BLaER1 treated with 17β-estradiol and CSF1 and Interleukin-3, amounts not matched to agents 10 nM and 100 nM (cell line): ENCODE data around the gene GRSF1.

Source experiments
- H3K27ac ChIP-seq, 11 experiments: shearing (Covaris generic); formaldehyde crosslinking; 2 replicates each; pipeline ENCODE4 v1.8.1; 2022
- H3K27me3 ChIP-seq, 11 experiments: shearing (Covaris generic); formaldehyde crosslinking; 2 replicates each; pipeline ENCODE4 v1.8.1; 2022
- H3K36me3 ChIP-seq, 11 experiments: shearing (Covaris generic); formaldehyde crosslinking; 2 replicates each; pipeline ENCODE4 v1.8.1; 2022
- H3K4me1 ChIP-seq, 10 experiments: shearing (Covaris generic); formaldehyde crosslinking; 2 replicates each; pipeline ENCODE4 v1.8.1; 2022
- H3K4me2 ChIP-seq, 11 experiments: shearing (Covaris generic); formaldehyde crosslinking; 2 replicates each; pipeline ENCODE4 v1.8.1; 2022
- H3K4me3 ChIP-seq, 10 experiments: shearing (Covaris generic); formaldehyde crosslinking; 2 replicates each; pipeline ENCODE4 v1.8.1; 2022
- H3K9ac ChIP-seq, 11 experiments: shearing (Covaris generic); formaldehyde crosslinking; 2 replicates each; pipeline ENCODE4 v1.8.1; 2022
- H3K9me3 ChIP-seq, 11 experiments: shearing (Covaris generic); formaldehyde crosslinking; replicated peaks in 1 of 11; 2 replicates each; pipeline ENCODE4 v1.8.1; 2022
- H4K20me1 ChIP-seq, 11 experiments: shearing (Covaris generic); formaldehyde crosslinking; 2 replicates each; pipeline ENCODE4 v1.8.1; 2022
- Cebpa-rat ChIP-seq, 11 experiments: shearing (Covaris generic); IDR thresholded peaks; 2 replicates each; pipeline ENCODE4 v1.8.1; 2022

Gene GRSF1

GRCh38 chr4:70818173-70818855, 21.4 kb downstream of the GRSF1 start:
- H3K27ac ChIP-seq = peak overlapping the region in 2 of 11 experiments; percentile 11 to 16; a peak in 1 of 22 replicates
- H3K9me3 ChIP-seq = no peaks in the 10 kb centered on the region
- peaks cover 48 to 87% (median 64%) of the 10 kb centered on the region in 11 experiments for H3K36me3 ChIP-seq
- H3K9ac ChIP-seq = peak overlapping the region in 1 of 11 experiments; percentile 2; a peak in 1 of 22 replicates
- H4K20me1 ChIP-seq = peaks cover 10 to 93% (median 68%) of the 10 kb centered on the region in 11 experiments; a peak in 19 of 22 replicates
- no peaks in the 10 kb centered on the region for H3K27me3 ChIP-seq
- peak overlapping the region; percentile 20 to 72 (median 56) for H3K4me2 ChIP-seq
- no peak overlapping the region for H3K4me3 ChIP-seq
- no peak for TF ChIP-seq Cebpa-rat (IDR thresholded peaks at IDR 0.05)
- H3K4me1 ChIP-seq = peaks cover 22 to 37% (median 27%) of the 10 kb centered on the region in 10 experiments

DNA sequence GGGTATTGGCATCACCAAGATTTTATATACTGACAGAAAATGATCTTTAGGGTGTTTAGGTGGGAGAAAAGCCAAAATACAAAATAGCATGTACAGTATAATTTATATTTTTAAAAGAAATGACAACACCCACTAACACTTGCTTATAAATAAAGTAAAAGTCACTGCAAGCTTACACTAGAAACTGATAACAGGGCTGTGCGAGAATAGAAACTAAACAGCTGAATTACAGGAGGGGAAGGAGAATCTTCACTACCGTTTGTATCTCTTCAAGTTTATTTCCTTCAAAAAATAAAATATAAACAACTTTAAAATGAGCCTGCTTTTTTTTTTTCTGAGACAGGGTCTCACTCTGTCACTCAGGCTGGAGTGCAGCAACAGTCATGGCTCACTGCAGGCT, 22.8 kb downstream of the GRSF1 start:
- no peak overlapping the region for H3K27ac ChIP-seq
- TF ChIP-seq Cebpa-rat (IDR thresholded peaks at IDR 0.05) = no peak
- H3K4me3 ChIP-seq = no peak overlapping the region
- peaks cover 10 to 79% (median 54%) of the 10 kb centered on the region in 11 experiments; a peak in 19 of 22 replicates for H4K20me1 ChIP-seq
- no peaks in the 10 kb centered on the region for H3K27me3 ChIP-seq
- no peak overlapping the region for H3K4me2 ChIP-seq
- no peaks in the 10 kb centered on the region for H3K9me3 ChIP-seq
- H3K4me1 ChIP-seq = peaks cover 22 to 37% (median 27%) of the 10 kb centered on the region in 10 experiments
- no peak overlapping the region for H3K9ac ChIP-seq
- H3K36me3 ChIP-seq = peaks cover 33 to 73% (median 50%) of the 10 kb centered on the region in 11 experiments

- Histone ChIP-seq H3K9ac (no peak overlapping the region), H3K4me1 (peaks cover 22 to 34% (median 27%) of the 10 kb centered on the region in 10 experiments), H3K27me3 (no peaks in the 10 kb centered on the region), H3K4me3 (no peak overlapping the region), H3K9me3 (no peaks in the 10 kb centered on the region), H4K20me1 (peaks cover 10 to 64% (median 45%) of the 10 kb centered on the region in 11 experiments; a peak in 19 of 22 replicates), H3K4me2 (no peak overlapping the region), H3K27ac (no peak overlapping the region), H3K36me3 (peaks cover 18 to 57% (median 35%) of the 10 kb centered on the region in 11 experiments; a peak in 21 of 22 replicates)
- TF ChIP-seq Cebpa-rat (IDR thresholded peaks at IDR 0.05) = no peak
These were observed 24.3 kb downstream of the GRSF1 start for GRCh38 chr4:70815370-70815769.

- Histone ChIP-seq H3K4me3 (no peak overlapping the region), H3K36me3 (peaks cover 0 to 16% (median 0%) of the 10 kb centered on the region in 11 experiments; a peak in 5 of 22 replicates), H3K9me3 (no peaks in the 10 kb centered on the region), H3K4me2 (peak overlapping the region in 2 of 11 experiments; percentile 11 to 13; a peak in 2 of 22 replicates), H3K4me1 (peaks cover 0 to 12% (median 0%) of the 10 kb centered on the region in 10 experiments; a peak in 4 of 20 replicates), H3K27ac (no peak overlapping the region), H3K9ac (no peak overlapping the region), H4K20me1 (no peaks in the 10 kb centered on the region), H3K27me3 (no peaks in the 10 kb centered on the region)
- TF ChIP-seq Cebpa-rat (IDR thresholded peaks at IDR 0.05) = no peak
These were observed 31.5 kb downstream of the GRSF1 start for GRCh38 chr4:70808151-70808550.

DNA sequence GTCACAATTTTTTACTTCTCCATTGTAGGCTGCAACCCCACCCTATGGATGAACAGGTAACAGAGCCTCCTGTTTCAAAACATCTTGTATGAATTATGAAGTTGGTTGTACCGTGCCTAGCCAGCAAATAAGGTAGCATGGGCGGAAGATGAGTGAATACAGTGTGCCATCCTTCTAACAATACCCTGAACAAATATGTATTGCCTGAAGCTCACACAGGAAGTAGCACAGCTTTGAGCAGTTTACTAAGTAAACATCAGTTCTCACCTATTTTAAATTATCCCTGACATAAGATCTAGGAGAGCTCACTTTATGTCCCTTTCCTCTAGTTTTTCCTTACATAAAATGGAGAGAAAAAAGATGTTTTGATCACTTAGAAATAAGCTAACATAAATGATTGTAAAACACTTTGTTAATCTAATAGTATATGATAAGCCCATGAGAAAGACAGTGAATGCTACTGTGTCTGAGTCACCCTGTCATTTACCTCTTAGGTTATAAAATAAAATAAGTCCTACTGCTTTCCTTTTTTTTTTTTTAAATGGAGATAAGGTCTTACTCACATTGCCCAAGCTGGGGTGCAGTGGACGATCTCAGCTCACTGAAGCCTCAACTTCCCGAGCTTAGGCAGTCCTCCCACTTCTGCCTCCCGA, 36.6 kb downstream of the GRSF1 start:
- Histone ChIP-seq H3K4me1 (peaks cover 0 to 6% (median 0%) of the 10 kb centered on the region in 10 experiments; a peak in 4 of 20 replicates), H3K9me3 (no peaks in the 10 kb centered on the region), H3K4me2 (no peak overlapping the region), H3K27me3 (no peaks in the 10 kb centered on the region), H3K27ac (no peak overlapping the region), H4K20me1 (no peaks in the 10 kb centered on the region), H3K36me3 (peaks cover 0 to 21% (median 2%) of the 10 kb centered on the region in 11 experiments; a peak in 7 of 22 replicates), H3K4me3 (no peak overlapping the region), H3K9ac (no peak overlapping the region)
- no peak for TF ChIP-seq Cebpa-rat (IDR thresholded peaks at IDR 0.05)

DNA sequence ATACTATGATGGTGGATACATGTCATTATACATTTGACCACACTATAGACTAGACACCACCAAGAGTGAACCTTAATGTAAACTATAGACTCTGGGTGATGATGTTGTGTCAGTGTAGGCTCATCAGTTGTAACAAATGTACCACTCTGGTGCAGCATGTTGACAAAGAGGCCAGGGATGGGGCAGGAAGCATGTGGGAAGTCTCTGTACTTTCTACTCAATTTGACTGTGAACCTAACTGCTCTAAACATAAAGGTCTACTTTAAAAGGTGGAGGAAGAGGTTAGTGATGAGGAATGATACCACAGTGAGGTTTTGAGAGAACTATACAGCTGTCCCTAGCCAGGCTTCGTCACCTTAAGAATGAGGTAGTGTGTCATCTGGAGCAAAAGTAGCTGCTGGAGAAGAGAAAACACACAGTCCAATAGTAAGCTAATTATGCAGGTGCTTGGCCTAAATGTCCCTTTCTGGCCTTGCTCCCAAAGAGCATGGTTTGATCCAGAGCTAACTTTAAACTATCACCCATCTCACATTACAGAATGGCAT, 38.4 kb downstream of the GRSF1 start:
- H3K4me1 ChIP-seq = no peaks in the 10 kb centered on the region
- H3K27ac ChIP-seq = no peak overlapping the region
- no peaks in the 10 kb centered on the region for H4K20me1 ChIP-seq
- no peaks in the 10 kb centered on the region for H3K27me3 ChIP-seq
- no peak for TF ChIP-seq Cebpa-rat (IDR thresholded peaks at IDR 0.05)
- no peak overlapping the region for H3K4me3 ChIP-seq
- H3K4me2 ChIP-seq = no peak overlapping the region
- no peak overlapping the region for H3K9ac ChIP-seq
- peaks cover 6 to 27% (median 14%) of the 10 kb centered on the region in 11 experiments; a peak in 16 of 22 replicates for H3K36me3 ChIP-seq
- peaks cover 0 to under 1% (median 0%) of the 10 kb centered on the region in 11 experiments; a peak in 2 of 22 replicates for H3K9me3 ChIP-seq

- Histone ChIP-seq H3K4me3 (no peak overlapping the region), H3K27ac (no peak overlapping the region), H3K36me3 (peaks cover 29 to 87% (median 50%) of the 10 kb centered on the region in 11 experiments; a peak in 21 of 22 replicates)
These were observed 46.1 kb downstream of the GRSF1 start for GRCh38 chr4:70793626-70794025.

DNA sequence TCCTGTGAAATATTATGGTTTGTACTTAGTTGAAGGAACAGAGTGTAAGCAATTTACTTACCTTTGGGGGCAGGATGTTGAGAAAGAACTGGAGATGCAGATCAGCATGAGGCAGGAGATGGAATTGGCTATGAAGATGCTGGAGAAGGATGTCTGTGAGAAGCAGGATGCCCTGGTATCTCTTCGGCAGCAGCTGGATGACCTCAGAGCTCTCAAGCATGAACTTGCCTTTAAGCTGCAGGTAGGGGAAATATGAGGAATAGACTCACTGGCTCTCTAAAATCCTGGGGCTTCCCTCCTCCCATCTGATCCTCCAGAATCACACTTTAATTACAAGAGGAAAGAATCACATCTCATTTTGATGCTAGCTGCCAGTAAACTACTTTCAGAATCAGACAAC, 51.0 kb downstream of the GRSF1 start:
- H3K36me3 ChIP-seq = peaks cover 27 to 88% (median 56%) of the 10 kb centered on the region in 11 experiments
- H3K4me3 ChIP-seq = no peak overlapping the region
- H3K9me3 ChIP-seq = no peaks in the 10 kb centered on the region
- peaks cover 0 to 8% (median 0%) of the 10 kb centered on the region in 10 experiments; a peak in 2 of 20 replicates for H3K4me1 ChIP-seq
- H3K27ac ChIP-seq = no peak overlapping the region
- TF ChIP-seq Cebpa-rat (IDR thresholded peaks at IDR 0.05) = no peak
- H3K27me3 ChIP-seq = no peaks in the 10 kb centered on the region
- H3K4me2 ChIP-seq = no peak overlapping the region
- H3K9ac ChIP-seq = no peak overlapping the region
- no peaks in the 10 kb centered on the region for H4K20me1 ChIP-seq

More at GRCh38 chr4:70793626-70794025, 46.1 kb downstream of the GRSF1 start:
- Histone ChIP-seq H3K4me1 (peaks cover 0 to 8% (median 0%) of the 10 kb centered on the region in 10 experiments; a peak in 2 of 20 replicates), H3K9me3 (peaks cover 0 to 7% (median 0%) of the 10 kb centered on the region in 11 experiments; a peak in 5 of 22 replicates), H3K9ac (no peak overlapping the region), H3K4me2 (no peak overlapping the region), H4K20me1 (no peaks in the 10 kb centered on the region), H3K27me3 (no peaks in the 10 kb centered on the region)
- no peak for TF ChIP-seq Cebpa-rat (IDR thresholded peaks at IDR 0.05)

DNA sequence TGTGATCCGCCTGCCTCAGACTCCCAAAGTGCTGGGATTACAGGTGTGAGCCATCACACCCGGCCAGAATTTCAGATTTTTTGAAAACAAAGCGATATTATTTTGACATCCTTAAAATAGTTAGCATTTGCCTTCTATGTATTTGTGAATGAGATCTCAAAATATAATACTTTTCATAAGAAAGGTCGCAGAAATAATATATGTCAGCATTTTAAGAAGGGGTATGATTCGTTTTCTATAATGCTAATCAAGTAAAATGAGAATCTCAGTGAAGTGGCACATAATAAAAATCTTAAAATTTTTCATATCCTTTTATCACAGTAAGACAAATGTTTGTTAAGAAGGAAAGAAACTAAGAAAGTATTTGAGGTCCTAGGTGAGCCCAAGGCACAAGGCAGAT, 52.2 kb downstream of the GRSF1 start:
- H3K27ac ChIP-seq = no peak overlapping the region
- H4K20me1 ChIP-seq = no peaks in the 10 kb centered on the region
- H3K4me1 ChIP-seq = peaks cover 0 to 8% (median 0%) of the 10 kb centered on the region in 10 experiments; a peak in 2 of 20 replicates
- H3K36me3 ChIP-seq = peaks cover 24 to 86% (median 55%) of the 10 kb centered on the region in 11 experiments; a peak in 21 of 22 replicates
- H3K4me3 ChIP-seq = no peak overlapping the region
- H3K9me3 ChIP-seq = no peaks in the 10 kb centered on the region
- no peaks in the 10 kb centered on the region for H3K27me3 ChIP-seq
- H3K4me2 ChIP-seq = no peak overlapping the region
- no peak overlapping the region for H3K9ac ChIP-seq
- no peak for TF ChIP-seq Cebpa-rat (IDR thresholded peaks at IDR 0.05)
